Measurements from ENCODE around the gene GIT1. TPM values are rescaled to one million over a fixed set of nuclear protein-coding genes. Genes with fewer than 3 reads are reported as not detected.

The GIT1 gene
- total and polyA plus RNA-seq, 9 of the 15 experiments (the other 6 are each of a cell fraction or from before 2014, with no cell fraction given): 0.35 to 35.3 (median 17.1) TPM

DNA sequence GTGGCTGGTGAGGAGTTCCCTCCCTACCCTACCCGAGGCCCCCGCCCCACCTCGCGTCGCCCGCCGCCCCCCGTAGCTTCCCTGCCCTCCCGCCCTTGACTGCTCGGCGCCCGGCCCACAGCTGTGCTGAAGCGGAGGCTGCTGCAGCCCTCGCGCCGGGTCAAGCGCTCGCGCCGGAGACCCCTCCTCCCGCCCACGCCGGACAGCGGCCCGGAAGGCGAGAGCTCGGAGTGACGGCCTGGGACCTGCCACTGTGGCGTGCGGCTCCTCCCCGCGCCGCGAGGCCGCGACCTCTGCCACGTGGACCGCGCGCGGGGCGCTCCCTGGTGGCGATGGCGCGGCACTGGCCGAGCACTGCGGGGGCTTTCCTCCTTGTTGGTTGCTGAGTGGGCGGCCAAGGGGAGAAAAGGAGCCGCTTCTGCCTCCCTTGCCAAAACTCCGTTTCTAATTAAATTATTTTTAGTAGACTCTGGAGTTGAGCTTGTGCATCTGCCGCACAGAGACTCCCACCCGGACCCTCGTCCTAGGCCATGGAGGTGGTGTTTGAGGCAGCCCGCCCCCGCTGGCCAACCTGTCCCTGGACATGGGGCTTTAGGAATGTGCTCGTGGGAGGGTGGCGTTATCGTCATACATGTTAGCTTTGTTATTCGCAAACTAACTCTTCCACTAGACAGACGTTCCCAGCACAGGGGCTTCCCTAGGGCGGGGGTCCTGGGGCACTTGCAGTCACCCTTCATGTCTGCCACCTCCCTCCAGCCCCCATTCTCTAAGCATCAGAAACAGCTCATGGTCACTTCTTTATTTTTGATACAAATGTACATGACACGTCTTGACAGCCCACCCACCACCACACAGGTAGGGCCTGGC, 16.5 kb downstream of the GIT1 start (continued):
- TF ChIP-seq MAZ (CRISPR knock-in tag; conservative IDR thresholded peaks at IDR 0.05 in 1 of 2, IDR thresholded peaks at IDR 0.05 in 1 of 2): peak in 1 of 2 experiments; percentile 37; a peak in 1 of 4 replicates
- TF ChIP-seq ZNF764 (CRISPR knock-in tag; IDR thresholded peaks at IDR 0.05; ENCODE audit: low read depth): no peak
- no peak for TF ChIP-seq YY1 (IDR thresholded peaks at IDR 0.05; ENCODE audit: borderline replicate concordance in 1 of 3, control insufficient read depth in 1 of 3, extremely low read depth in 1 of 3, insufficient read depth in 3 of 3, insufficient read length in 1 of 3, insufficient replicate concordance in 2 of 3, low read depth in 1 of 3, low read length in 2 of 3)
- no peak for TF ChIP-seq SETDB1 (IDR thresholded peaks at IDR 0.05; ENCODE audit: low read length)
- TF ChIP-seq, protein P1, sequence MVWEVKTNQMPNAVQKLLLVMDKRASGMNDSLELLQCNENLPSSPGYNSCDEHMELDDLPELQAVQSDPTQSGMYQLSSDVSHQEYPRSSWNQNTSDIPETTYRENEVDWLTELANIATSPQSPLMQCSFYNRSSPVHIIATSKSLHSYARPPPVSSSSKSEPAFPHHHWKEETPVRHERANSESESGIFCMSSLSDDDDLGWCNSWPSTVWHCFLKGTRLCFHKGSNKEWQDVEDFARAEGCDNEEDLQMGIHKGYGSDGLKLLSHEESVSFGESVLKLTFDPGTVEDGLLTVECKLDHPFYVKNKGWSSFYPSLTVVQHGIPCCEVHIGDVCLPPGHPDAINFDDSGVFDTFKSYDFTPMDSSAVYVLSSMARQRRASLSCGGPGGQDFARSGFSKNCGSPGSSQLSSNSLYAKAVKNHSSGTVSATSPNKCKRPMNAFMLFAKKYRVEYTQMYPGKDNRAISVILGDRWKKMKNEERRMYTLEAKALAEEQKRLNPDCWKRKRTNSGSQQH (CRISPR knock-in tag; IDR thresholded peaks at IDR 0.05): no peak
- TF ChIP-seq MCM3 (IDR thresholded peaks at IDR 0.05): no peak
- no peak for TF ChIP-seq MEF2A (IDR thresholded peaks at IDR 0.05; ENCODE audit: control insufficient read depth, low read depth, low read length)
- peak; percentile 63 for TF ChIP-seq RBFOX2 (IDR thresholded peaks at IDR 0.05; ENCODE audit: low read depth, low read length)
- no peak for TF ChIP-seq SUPT5H (IDR thresholded peaks at IDR 0.05)
- no peak for TF ChIP-seq POLR2H (tag; IDR thresholded peaks at IDR 0.05; ENCODE audit: low read depth)
- TF ChIP-seq ZNF785 (CRISPR knock-in tag; IDR thresholded peaks at IDR 0.05): no peak
- TF ChIP-seq LARP7 (IDR thresholded peaks at IDR 0.05): no peak
- TF ChIP-seq ZNF347 (CRISPR knock-in tag; IDR thresholded peaks at IDR 0.05; ENCODE audit: low read depth): no peak
- no peak for TF ChIP-seq GABPA (tag; conservative IDR thresholded peaks at IDR 0.05; ENCODE audit: low read depth)
- no peak for TF ChIP-seq E2F3 (CRISPR knock-in tag; IDR thresholded peaks at IDR 0.05)
- no peak for TF ChIP-seq ELF2 (CRISPR knock-in tag; IDR thresholded peaks at IDR 0.05)
- TF ChIP-seq, protein P2, sequence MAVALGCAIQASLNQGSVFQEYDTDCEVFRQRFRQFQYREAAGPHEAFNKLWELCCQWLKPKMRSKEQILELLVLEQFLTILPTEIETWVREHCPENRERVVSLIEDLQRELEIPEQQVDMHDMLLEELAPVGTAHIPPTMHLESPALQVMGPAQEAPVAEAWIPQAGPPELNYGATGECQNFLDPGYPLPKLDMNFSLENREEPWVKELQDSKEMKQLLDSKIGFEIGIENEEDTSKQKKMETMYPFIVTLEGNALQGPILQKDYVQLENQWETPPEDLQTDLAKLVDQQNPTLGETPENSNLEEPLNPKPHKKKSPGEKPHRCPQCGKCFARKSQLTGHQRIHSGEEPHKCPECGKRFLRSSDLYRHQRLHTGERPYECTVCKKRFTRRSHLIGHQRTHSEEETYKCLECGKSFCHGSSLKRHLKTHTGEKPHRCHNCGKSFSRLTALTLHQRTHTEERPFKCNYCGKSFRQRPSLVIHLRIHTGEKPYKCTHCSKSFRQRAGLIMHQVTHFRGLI (CRISPR knock-in tag; IDR thresholded peaks at IDR 0.05): no peak
- TF ChIP-seq RB1 (IDR thresholded peaks at IDR 0.05; ENCODE audit: low read depth): peak; percentile 56; the same call in 1 of the 2 replicates
- TF ChIP-seq ZC3H4 (CRISPR knock-in tag; IDR thresholded peaks at IDR 0.05; ENCODE audit: borderline replicate concordance): no peak
- TF ChIP-seq, protein P3, sequence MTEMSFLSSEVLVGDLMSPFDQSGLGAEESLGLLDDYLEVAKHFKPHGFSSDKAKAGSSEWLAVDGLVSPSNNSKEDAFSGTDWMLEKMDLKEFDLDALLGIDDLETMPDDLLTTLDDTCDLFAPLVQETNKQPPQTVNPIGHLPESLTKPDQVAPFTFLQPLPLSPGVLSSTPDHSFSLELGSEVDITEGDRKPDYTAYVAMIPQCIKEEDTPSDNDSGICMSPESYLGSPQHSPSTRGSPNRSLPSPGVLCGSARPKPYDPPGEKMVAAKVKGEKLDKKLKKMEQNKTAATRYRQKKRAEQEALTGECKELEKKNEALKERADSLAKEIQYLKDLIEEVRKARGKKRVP (CRISPR knock-in tag; IDR thresholded peaks at IDR 0.05): no peak
- no peak for TF ChIP-seq SAP30 (IDR thresholded peaks at IDR 0.05; ENCODE audit: borderline replicate concordance, insufficient read depth, low read depth, low read length, poor library complexity, severe bottlenecking)
- TF ChIP-seq, protein P4, sequence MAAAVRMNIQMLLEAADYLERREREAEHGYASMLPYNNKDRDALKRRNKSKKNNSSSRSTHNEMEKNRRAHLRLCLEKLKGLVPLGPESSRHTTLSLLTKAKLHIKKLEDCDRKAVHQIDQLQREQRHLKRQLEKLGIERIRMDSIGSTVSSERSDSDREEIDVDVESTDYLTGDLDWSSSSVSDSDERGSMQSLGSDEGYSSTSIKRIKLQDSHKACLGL (CRISPR knock-in tag; IDR thresholded peaks at IDR 0.05; ENCODE audit: borderline replicate concordance, poor library complexity, severe bottlenecking): peak; percentile 13
- no peak for TF ChIP-seq ZNF263 (CRISPR knock-in tag; IDR thresholded peaks at IDR 0.05; ENCODE audit: borderline replicate concordance)

All from K562 (cell line).